HG03342 (cell line): ENCODE data around the gene DYNC1I1.
A peak's percentile ranks its signal among the peaks of the same experiment; 100 is the strongest.

Experiments
- ATAC-seq: cut with Tn5 transposase; IDR thresholded peaks from one replicate; pipeline ENCODE4 v1.9.1; 2021; ENCODE audit warnings: mild to moderate bottlenecking, moderate library complexity; ENCODE audit not compliant: unreplicated experiment

The DYNC1I1 gene

DNA sequence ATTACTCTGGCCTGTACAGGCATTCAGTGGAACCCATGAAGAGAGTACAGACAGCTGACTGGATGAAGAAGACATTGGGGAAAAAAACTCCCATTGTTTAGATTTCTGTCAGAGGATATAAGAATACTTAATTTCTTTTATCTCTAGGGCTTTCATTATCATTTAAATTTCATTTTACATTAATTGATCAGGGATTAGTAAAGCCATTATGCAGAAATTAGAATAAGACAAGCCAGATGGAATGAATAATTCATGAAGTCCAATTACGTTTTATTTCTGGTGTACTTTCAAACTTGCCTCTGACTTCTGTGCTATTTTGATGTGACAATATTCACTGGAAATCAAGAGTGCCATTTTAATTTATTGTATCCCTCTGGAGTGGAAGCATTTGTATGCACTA is 302.5 kb downstream of the DYNC1I1 start:
- ATAC-seq = no peak

- peak; percentile 80 for ATAC-seq
These were observed 303.4 kb downstream of the DYNC1I1 start for GRCh38 chr7:96075510-96076349.

- ATAC-seq = no peak
These were observed 304.0 kb downstream of the DYNC1I1 start for GRCh38 chr7:96076350-96076707.

GRCh38 chr7:96080027-96080426 is 307.7 kb downstream of the DYNC1I1 start:
- no peak for ATAC-seq

- ATAC-seq = no peak
These were observed 312.7 kb downstream of the DYNC1I1 start for GRCh38 chr7:96084881-96085553.

DNA sequence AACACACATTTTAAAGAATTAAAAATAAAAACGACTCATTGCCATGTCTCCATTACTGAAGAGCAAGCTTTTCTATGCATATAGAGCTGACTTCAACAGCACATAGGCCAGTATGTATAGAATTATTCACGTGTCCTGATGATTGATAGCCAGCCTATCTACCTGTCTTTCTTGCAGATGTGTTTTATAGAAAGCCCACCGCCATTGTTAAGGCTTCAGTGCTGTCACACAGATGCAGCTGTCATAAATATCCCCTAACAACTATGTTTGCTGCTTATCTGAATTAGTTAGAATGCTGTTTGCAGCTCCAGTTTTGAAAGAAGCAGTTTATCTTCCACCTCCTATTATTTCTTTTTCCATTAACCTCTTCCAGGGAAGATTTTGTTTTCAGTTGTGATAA is 313.6 kb downstream of the DYNC1I1 start:
- ATAC-seq = no peak

GRCh38 chr7:96088579-96088978 is 316.2 kb downstream of the DYNC1I1 start:
- no peak for ATAC-seq

DNA sequence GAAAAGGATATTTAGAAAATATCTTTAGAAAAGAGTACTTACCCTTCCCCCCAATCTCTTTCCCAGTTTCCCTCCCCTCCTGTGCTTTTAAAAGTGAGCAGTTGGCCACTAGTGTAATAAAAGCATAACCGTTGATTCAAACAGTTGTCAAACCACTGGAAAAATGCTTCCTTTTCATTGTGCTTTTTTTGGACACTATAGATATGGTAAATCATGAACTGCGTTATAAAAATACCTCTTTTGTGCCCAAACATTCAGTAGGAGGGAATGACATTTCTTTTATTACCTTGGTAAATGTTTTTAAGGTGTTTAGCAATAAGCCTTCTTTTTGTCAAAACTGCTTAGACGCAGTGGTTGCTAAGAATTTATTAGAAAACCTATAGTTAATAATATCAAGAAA is 317.2 kb downstream of the DYNC1I1 start:
- no peak for ATAC-seq

DNA sequence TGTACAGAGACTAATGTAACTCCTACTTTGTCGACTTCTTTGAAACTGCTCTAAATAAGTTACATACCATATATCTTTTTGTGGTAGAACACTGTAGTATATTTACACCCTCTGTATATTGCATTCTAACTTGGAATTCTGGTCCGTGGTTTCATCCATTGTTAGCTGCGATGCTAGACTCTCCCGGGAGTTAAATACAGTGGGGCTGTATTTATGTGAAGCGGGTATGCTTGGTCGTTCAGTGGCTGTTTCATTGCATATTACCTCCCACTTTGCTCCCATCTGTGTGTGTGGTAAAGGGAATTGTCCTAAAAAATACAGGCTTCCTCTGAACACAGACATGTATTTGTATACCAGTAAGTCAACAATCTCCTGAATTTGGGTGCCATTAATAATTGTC is 318.4 kb downstream of the DYNC1I1 start:
- no peak for ATAC-seq

GRCh38 chr7:96093435-96093834 is 321.1 kb downstream of the DYNC1I1 start:
- ATAC-seq = no peak

DNA sequence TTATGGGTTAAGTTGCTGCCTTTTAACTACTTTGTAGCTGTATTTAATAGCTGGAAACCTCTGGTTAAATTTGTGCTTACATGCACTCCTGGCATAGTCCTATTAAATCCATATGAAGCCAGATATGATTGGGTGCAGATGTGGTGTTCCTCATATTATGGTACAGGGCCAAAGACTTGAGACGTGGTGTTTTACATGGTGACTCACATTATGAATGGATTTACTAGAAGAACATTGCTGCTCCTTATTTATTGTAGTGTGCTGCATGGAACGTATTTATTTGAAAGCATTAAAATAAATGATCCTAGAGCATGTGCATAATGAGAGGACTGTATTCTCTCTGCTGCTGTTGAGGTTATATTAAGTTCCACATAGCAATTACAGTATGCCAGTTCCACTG is 325.5 kb downstream of the DYNC1I1 start:
- no peak for ATAC-seq

GRCh38 chr7:96100737-96101136 is 328.4 kb downstream of the DYNC1I1 start:
- no peak for ATAC-seq

GRCh38 chr7:96102096-96102811 is 329.9 kb downstream of the DYNC1I1 start:
- no peak for ATAC-seq

- ATAC-seq = no peak
These were observed 332.6 kb downstream of the DYNC1I1 start for GRCh38 chr7:96104984-96105383.

GRCh38 chr7:96111405-96111804 is 339.1 kb downstream of the DYNC1I1 start:
- ATAC-seq = no peak

DNA sequence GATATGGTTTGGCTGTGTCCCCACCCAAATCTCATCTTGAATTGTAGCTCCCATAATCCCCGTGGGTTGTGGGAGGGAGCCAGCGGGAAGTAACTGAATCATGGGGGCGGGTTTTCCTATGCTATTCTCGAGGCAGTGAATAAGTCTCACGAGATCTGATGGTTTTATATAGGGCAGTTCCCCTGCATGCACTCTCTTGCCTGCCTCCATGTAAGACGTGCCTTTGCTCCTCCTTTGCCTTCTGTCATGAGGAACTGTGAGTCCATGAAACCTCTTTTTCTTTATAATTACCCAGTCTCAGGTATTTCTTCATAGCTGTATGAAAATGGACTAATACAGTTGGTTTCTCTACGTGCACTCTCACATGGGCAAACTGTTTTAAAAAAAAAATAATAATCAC is 341.8 kb downstream of the DYNC1I1 start:
- ATAC-seq = no peak

GRCh38 chr7:96116173-96116572 is 343.8 kb downstream of the DYNC1I1 start:
- ATAC-seq = no peak

DNA sequence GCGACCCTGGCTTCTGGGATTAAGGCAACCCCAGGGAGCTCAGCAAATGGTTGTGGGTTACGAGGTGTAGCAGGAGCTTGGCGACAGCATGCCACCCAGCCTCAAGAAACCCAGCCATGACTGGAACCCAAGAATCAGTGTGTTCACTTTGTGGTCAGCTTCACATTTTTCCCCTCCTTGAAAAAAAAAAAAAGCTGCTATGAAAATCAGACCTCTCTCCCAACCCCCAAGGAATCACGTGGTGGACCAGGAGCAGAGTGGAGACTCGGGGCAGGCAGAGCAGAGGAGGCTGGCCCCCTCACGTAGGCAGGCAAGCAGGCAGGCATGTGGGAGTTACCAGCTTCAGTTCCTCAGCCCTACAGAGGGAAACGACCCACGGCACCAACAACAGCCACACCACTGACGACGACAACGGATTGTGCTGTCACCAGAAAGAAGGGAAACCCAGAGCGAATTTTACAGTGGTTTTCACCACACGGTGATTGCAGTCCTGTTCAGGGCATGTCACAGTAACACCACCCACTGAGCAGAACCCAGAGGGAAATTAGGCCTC is 346.2 kb downstream of the DYNC1I1 start:
- ATAC-seq = no peak

GRCh38 chr7:96120445-96121225 is 348.3 kb downstream of the DYNC1I1 start:
- ATAC-seq = no peak

DNA sequence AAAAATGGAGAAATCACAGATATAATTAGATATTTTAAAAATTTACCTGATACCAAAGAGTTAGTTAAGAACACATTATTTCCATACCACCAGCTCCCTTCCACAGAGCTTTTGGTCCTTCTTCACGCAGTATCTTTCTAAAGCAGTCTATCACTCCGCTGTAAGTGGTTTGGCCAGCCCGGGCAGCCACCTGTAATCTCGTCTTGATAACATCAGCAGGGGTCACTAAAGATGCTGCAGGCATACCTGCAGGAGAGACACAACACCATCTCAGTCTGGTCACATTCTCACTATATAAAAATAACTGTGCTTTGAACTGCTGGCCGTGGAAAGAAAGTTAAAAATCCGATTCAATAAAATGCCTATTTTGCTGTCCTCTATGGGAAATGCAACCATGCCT is 349.4 kb downstream of the DYNC1I1 start:
- no peak for ATAC-seq

GRCh38 chr7:96122746-96123145 is 350.4 kb downstream of the DYNC1I1 start:
- no peak for ATAC-seq
